Keratinocyte (primary cell): ENCODE measurements around the gene RASGEF1B. TPM values are rescaled to one million over a fixed set of nuclear protein-coding genes. Genes with fewer than 3 reads are reported as not detected.

Source experiments
- DNase-seq: peaks from one replicate; pipeline ENCODE4 v3.0.0-alpha.2; 2011; ENCODE audit warnings: low read depth, missing footprints, low spot score
- FAIRE-seq: peaks from 2 replicates; lab custom pipeline; 2011; peaks lifted over from hg19 to GRCh38; lab: Jason Lieb, UNC
- H2AFZ ChIP-seq: 2 replicates; pipeline ENCODE4 v1.6.0; 2012; ENCODE audit warnings: low read length, control low read depth, inconsistent platforms; ENCODE audit not compliant: control insufficient read depth
- H3K27ac ChIP-seq: 2 replicates; pipeline ENCODE4 v1.5.1; 2011; ENCODE audit warnings: low read length; ENCODE audit not compliant: control insufficient read depth, insufficient read depth
- H3K27me3 ChIP-seq: 3 replicates; pipeline ENCODE4 v1.6.0; 2011; ENCODE audit warnings: low read length; ENCODE audit not compliant: control insufficient read depth, insufficient read depth; ENCODE audit errors: extremely low read depth
- H3K36me3 ChIP-seq, 2 experiments: 2 replicates in 1 of 2; 3 replicates in 1 of 2; pipeline ENCODE4 v1.5.1; 2011; ENCODE audit warnings: low read length in 2 of 2, mild to moderate bottlenecking in 1 of 2; ENCODE audit not compliant: control insufficient read depth in 2 of 2, insufficient read depth in 2 of 2; ENCODE audit errors: extremely low read depth in 1 of 2
- H3K4me1 ChIP-seq: 3 replicates; pipeline ENCODE4 v1.5.1; 2011; ENCODE audit warnings: low read length; ENCODE audit not compliant: control insufficient read depth, insufficient read depth; ENCODE audit errors: extremely low read depth
- H3K4me2 ChIP-seq: 3 replicates; pipeline ENCODE4 v1.6.0; 2011; ENCODE audit warnings: low read depth, low read length; ENCODE audit not compliant: control insufficient read depth, insufficient read depth; ENCODE audit errors: extremely low read depth
- H3K4me3 ChIP-seq, 3 experiments: fragments of 200-600 bp in 1 of 3; sonication (generic) in 1 of 3; 2 replicates in 2 of 3; 3 replicates in 1 of 3; pipeline ENCODE4 v1.5.1; 2011 to 2016; ENCODE audit warnings: low read length in 3 of 3, mild to moderate bottlenecking in 3 of 3, control low read depth in 2 of 3, inconsistent platforms in 1 of 3, low read depth in 1 of 3, mixed read lengths in 1 of 3, mixed run types in 1 of 3, moderate library complexity in 1 of 3; ENCODE audit not compliant: control insufficient read depth in 2 of 3, insufficient read depth in 2 of 3; ENCODE audit errors: extremely low read depth in 1 of 3
- H3K79me2 ChIP-seq: 2 replicates; pipeline ENCODE4 v1.6.0; 2012; ENCODE audit warnings: low read length; ENCODE audit not compliant: control insufficient read depth, insufficient read depth
- H3K9ac ChIP-seq: 3 replicates; pipeline ENCODE4 v1.6.0; 2011; ENCODE audit warnings: low read length; ENCODE audit not compliant: control insufficient read depth, insufficient read depth; ENCODE audit errors: extremely low read depth
- H3K9me1 ChIP-seq: 3 replicates; pipeline ENCODE4 v1.6.0; 2011; ENCODE audit warnings: low read length; ENCODE audit not compliant: control insufficient read depth, insufficient read depth; ENCODE audit errors: extremely low read depth
- H3K9me3 ChIP-seq: 2 replicates; pipeline ENCODE4 v1.5.1; 2012; ENCODE audit warnings: low read depth, low read length; ENCODE audit not compliant: control insufficient read depth
- H4K20me1 ChIP-seq: 3 replicates; pipeline ENCODE4 v1.6.0; 2011; ENCODE audit warnings: low read length; ENCODE audit not compliant: control insufficient read depth, insufficient read depth; ENCODE audit errors: extremely low read depth
- EZH2 ChIP-seq: IDR thresholded peaks from one replicate; pipeline ENCODE4 v1.6.1; 2012; ENCODE audit warnings: inconsistent platforms, mild to moderate bottlenecking, low read length, moderate library complexity
- dilution Hi-C: fragments of 300-500 bp; cut with MboI; formaldehyde crosslinking; loops from one replicate; pipeline ENCODE4 v1.7.0; 2020; ENCODE audit warnings: low sequenced_read_pairs; ENCODE audit not compliant: extremely low pct_ligation_motif_present
- polyA plus RNA-seq, 5 experiments: library from polyadenylated mRNA; depleted of rRNA in 3 of 5; stranded (reverse) in 3 of 5; stranded (forward) in 1 of 5; unstranded in 1 of 5; fragments of >200 nt; gene quantifications; 1 replicate in 1 of 5; 2 replicates in 3 of 5; 3 replicates in 1 of 5; pipeline versions ENCODE4 v1.2.1 to v1.2.3, GENCODE V29; 2011 to 2012; ENCODE audit warnings: missing spikeins in 2 of 5, low read depth in 1 of 5, low replicate concordance in 1 of 5
- TF ChIP-seq, protein P1 (sequence below), 3 experiments: IDR thresholded peaks in 1 of 3; conservative IDR thresholded peaks in 1 of 3; optimal IDR thresholded peaks in 1 of 3; 2 replicates in 2 of 3; 3 replicates in 1 of 3; pipeline versions ENCODE3 to v1.5.1; 2011; ENCODE audit warnings: low read length in 3 of 3, mild to moderate bottlenecking in 3 of 3, moderate library complexity in 2 of 3, control low read depth in 1 of 3, inconsistent platforms in 1 of 3; ENCODE audit not compliant: insufficient read depth in 2 of 3; ENCODE audit errors: extremely low read depth in 1 of 3

The RASGEF1B gene
- polyA plus RNA-seq, 1 donor (not counting 4 experiments of a cell fraction or from before 2014, with no cell fraction given) = 0.68 TPM

DNA sequence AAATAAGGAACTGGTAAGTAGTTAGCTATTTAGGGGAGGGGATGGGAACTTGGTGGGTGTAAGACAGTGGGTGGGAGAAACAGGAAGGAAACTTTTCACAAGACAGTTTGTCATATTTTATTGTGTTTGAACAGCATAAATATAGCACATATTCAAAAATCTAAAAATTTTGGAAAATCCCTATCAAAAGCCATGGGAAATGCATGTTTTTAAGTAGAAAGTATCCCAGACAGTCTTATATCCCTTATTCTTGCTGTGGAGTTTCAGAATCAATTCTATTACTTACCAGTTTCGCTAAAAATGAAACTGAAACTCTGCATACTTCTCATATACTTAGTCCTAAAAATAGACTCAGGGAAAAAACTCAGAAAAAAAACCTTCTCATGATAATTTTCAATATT lies 22.3 kb upstream of the RASGEF1B start:
- Histone ChIP-seq H3K9ac (no peak overlapping the region), H3K36me3 (no peaks in the 10 kb centered on the region), H3K4me1 (no peaks in the 10 kb centered on the region), H3K79me2 (no peaks in the 10 kb centered on the region), H3K4me2 (no peak overlapping the region), H3K9me3 (no peaks in the 10 kb centered on the region), H4K20me1 (no peaks in the 10 kb centered on the region), H3K27me3 (no peaks in the 10 kb centered on the region), H3K4me3 (no peak overlapping the region), H2AFZ (no peak overlapping the region), H3K27ac (no peak overlapping the region), H3K9me1 (peaks cover 3% of the 10 kb centered on the region)
- FAIRE-seq (no peak), DNase-seq (no peak)
- dilution Hi-C loops = no loop called here
- TF ChIP-seq, protein P1, sequence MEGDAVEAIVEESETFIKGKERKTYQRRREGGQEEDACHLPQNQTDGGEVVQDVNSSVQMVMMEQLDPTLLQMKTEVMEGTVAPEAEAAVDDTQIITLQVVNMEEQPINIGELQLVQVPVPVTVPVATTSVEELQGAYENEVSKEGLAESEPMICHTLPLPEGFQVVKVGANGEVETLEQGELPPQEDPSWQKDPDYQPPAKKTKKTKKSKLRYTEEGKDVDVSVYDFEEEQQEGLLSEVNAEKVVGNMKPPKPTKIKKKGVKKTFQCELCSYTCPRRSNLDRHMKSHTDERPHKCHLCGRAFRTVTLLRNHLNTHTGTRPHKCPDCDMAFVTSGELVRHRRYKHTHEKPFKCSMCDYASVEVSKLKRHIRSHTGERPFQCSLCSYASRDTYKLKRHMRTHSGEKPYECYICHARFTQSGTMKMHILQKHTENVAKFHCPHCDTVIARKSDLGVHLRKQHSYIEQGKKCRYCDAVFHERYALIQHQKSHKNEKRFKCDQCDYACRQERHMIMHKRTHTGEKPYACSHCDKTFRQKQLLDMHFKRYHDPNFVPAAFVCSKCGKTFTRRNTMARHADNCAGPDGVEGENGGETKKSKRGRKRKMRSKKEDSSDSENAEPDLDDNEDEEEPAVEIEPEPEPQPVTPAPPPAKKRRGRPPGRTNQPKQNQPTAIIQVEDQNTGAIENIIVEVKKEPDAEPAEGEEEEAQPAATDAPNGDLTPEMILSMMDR (optimal IDR thresholded peaks at IDR 0.05 in 1 of 3, IDR thresholded peaks at IDR 0.05 in 1 of 3, conservative IDR thresholded peaks at IDR 0.05 in 1 of 3; ENCODE audit: extremely low read depth in 1 of 3, insufficient read depth in 2 of 3, low read length in 3 of 3) = no peak
- no peak for TF ChIP-seq EZH2

DNA sequence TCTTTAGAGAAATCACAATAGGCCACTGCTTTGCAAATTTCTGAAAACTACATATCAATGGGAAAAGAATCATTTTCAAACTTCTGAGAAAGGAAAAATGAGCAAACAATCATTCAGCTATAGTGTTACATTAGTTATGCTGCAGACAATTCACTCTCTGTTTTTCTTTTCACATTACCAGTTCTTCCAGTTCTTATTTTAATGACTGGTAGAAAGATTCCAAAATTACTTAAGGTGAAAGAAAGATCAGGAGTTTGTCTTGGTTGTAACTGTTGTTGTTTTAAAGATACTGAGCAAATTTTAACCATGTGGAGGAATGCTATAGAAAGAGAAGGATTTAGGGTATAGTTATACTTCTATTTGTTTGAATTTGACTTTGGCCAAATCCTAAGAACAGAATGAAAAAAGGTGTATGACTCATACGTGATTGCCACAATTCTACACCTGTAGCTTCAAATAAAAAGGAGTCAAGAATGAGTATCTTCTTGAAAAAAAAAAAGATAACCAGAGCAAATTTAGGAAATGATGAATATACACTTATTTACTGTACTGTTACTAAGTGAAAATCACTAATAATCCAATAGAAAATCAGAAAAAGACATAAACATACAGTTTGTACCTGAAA lies 21.0 kb upstream of the RASGEF1B start:
- H2AFZ ChIP-seq = no peak overlapping the region
- H3K9me3 ChIP-seq = no peaks in the 10 kb centered on the region
- FAIRE-seq = no peak
- H3K27ac ChIP-seq = no peak overlapping the region
- TF ChIP-seq EZH2 = no peak
- TF ChIP-seq, protein P1 (optimal IDR thresholded peaks at IDR 0.05 in 1 of 3, IDR thresholded peaks at IDR 0.05 in 1 of 3, conservative IDR thresholded peaks at IDR 0.05 in 1 of 3; ENCODE audit: extremely low read depth in 1 of 3, insufficient read depth in 2 of 3, low read length in 3 of 3) = no peak
- no peak overlapping the region for H3K4me3 ChIP-seq
- H3K79me2 ChIP-seq = no peaks in the 10 kb centered on the region
- dilution Hi-C loops = no loop called here
- no peaks in the 10 kb centered on the region for H4K20me1 ChIP-seq
- H3K4me2 ChIP-seq = no peak overlapping the region
- H3K9me1 ChIP-seq = no peaks in the 10 kb centered on the region
- H3K27me3 ChIP-seq = no peaks in the 10 kb centered on the region
- H3K4me1 ChIP-seq = no peaks in the 10 kb centered on the region
- DNase-seq = no peak
- H3K36me3 ChIP-seq = no peaks in the 10 kb centered on the region
- H3K9ac ChIP-seq = no peak overlapping the region
